HEK293 (cell line): Measurements from ENCODE around the gene TRPM6.

ENCODE experiments used
- CTCF ChIA-PET: fragments of 350-600 bp; formaldehyde crosslinking; extraction: SDS; loops from one replicate; lab custom pipeline; 2021; ENCODE audit warnings: antibody characterized with exemption; lab: Yijun Ruan, JAX
- POLR2A ChIA-PET: fragments of 300-600 bp; formaldehyde crosslinking; extraction: SDS; loops from one replicate; lab custom pipeline; 2020; ENCODE audit warnings: antibody characterized with exemption, inconsistent platforms; lab: Yijun Ruan, JAX
- H3K27ac ChIP-seq: fragments of 200-500 bp; sonication (Bioruptor generic); 2 replicates; pipeline ENCODE4 v1.5.1; 2014; ENCODE audit warnings: low read depth, low read length, control low read depth, inconsistent platforms; ENCODE audit errors: extremely low read depth
- H3K36me3 ChIP-seq, 2 experiments: fragments of 200-500 bp in 1 of 2; sonication (Bioruptor generic) in 1 of 2; 1 replicate in 1 of 2; 2 replicates in 1 of 2; pipeline ENCODE4 v1.5.1; 2014 to 2017; ENCODE audit warnings: inconsistent platforms in 2 of 2, low read length in 2 of 2; ENCODE audit not compliant: control insufficient read depth in 2 of 2, insufficient read depth in 1 of 2
- H3K4me1 ChIP-seq: fragments of 200-500 bp; sonication (Bioruptor generic); 2 replicates; pipeline ENCODE4 v1.5.1; 2014; ENCODE audit warnings: mild to moderate bottlenecking, low read length, inconsistent platforms; ENCODE audit not compliant: control insufficient read depth, insufficient read depth
- H3K4me3 ChIP-seq: 2 replicates; pipeline ENCODE4 v1.5.1; 2011; ENCODE audit warnings: low read depth, mild to moderate bottlenecking, control low read depth, low read length, moderate library complexity
- H3K9me3 ChIP-seq: fragments of 200-500 bp; sonication (Bioruptor generic); 2 replicates; pipeline ENCODE4 v1.5.1; 2014; ENCODE audit warnings: low read depth, low read length, inconsistent platforms; ENCODE audit not compliant: control insufficient read depth, insufficient read depth
- BCL11A ChIP-seq: fragments of 450-650 bp; formaldehyde crosslinking; IDR thresholded peaks from 2 replicates; pipeline ENCODE4 v1.5.1; 2016; ENCODE audit warnings: low read depth, missing biosample characterization, missing genetic modification characterization
- CTCF ChIP-seq: fragments of 450-650 bp; formaldehyde crosslinking; IDR thresholded peaks from 2 replicates; pipeline ENCODE4 v1.5.1; 2016; ENCODE audit warnings: missing biosample characterization, missing genetic modification characterization
- KLF10 ChIP-seq: fragments of 450-650 bp; IDR thresholded peaks from 2 replicates; pipeline ENCODE4 v1.5.1; 2018; ENCODE audit warnings: missing biosample characterization, mild to moderate bottlenecking, missing genetic modification characterization
- KLF16 ChIP-seq: fragments of 450-650 bp; formaldehyde crosslinking; IDR thresholded peaks from 2 replicates; pipeline ENCODE4 v1.5.1; 2017; ENCODE audit warnings: missing biosample characterization, missing genetic modification characterization
- MEIS1 ChIP-seq: sonication (generic); formaldehyde crosslinking; IDR thresholded peaks from 2 replicates; pipeline ENCODE4 v1.8.1; 2022; ENCODE audit warnings: missing genetic modification reagents, mild to moderate bottlenecking, borderline replicate concordance
- OVOL3 ChIP-seq: fragments of 450-650 bp; formaldehyde crosslinking; IDR thresholded peaks from 2 replicates; pipeline ENCODE4 v1.5.1; 2016; ENCODE audit warnings: missing biosample characterization, missing genetic modification characterization
- ZBTB49 ChIP-seq: fragments of 450-650 bp; formaldehyde crosslinking; IDR thresholded peaks from 2 replicates; pipeline ENCODE4 v1.5.1; 2016; ENCODE audit warnings: missing biosample characterization, missing genetic modification characterization, low read depth
- ZNF10 ChIP-seq: fragments of 450-650 bp; formaldehyde crosslinking; IDR thresholded peaks from 2 replicates; pipeline ENCODE4 v1.5.1; 2017; ENCODE audit warnings: missing biosample characterization, missing genetic modification characterization
- ZNF112 ChIP-seq: fragments of 450-650 bp; formaldehyde crosslinking; IDR thresholded peaks from 2 replicates; pipeline ENCODE4 v1.5.0; 2017; ENCODE audit warnings: missing biosample characterization, missing genetic modification characterization
- ZNF266 ChIP-seq: fragments of 450-650 bp; formaldehyde crosslinking; IDR thresholded peaks from 2 replicates; pipeline ENCODE4 v1.5.1; 2016; ENCODE audit warnings: missing biosample characterization, missing genetic modification characterization, low read depth
- ZNF335 ChIP-seq: fragments of 450-650 bp; formaldehyde crosslinking; conservative IDR thresholded peaks from 2 replicates; pipeline ENCODE4 v1.5.1; 2016; ENCODE audit warnings: missing biosample characterization, missing genetic modification characterization
- ZNF48 ChIP-seq: fragments of 450-650 bp; formaldehyde crosslinking; IDR thresholded peaks from 2 replicates; pipeline ENCODE4 v1.5.1; 2016; ENCODE audit warnings: missing biosample characterization, missing genetic modification characterization
- ZNF580 ChIP-seq: fragments of 450-650 bp; formaldehyde crosslinking; IDR thresholded peaks from 2 replicates; pipeline ENCODE4 v1.5.1; 2016; ENCODE audit warnings: missing biosample characterization, missing genetic modification characterization
- ZNF600 ChIP-seq: fragments of 450-650 bp; formaldehyde crosslinking; IDR thresholded peaks from 2 replicates; pipeline ENCODE4 v1.5.1; 2016; ENCODE audit warnings: missing biosample characterization, missing genetic modification characterization
- ZNF645 ChIP-seq: fragments of 450-650 bp; formaldehyde crosslinking; IDR thresholded peaks from 2 replicates; pipeline ENCODE4; 2016; ENCODE audit warnings: missing biosample characterization, missing genetic modification characterization
- ZNF654 ChIP-seq: fragments of 450-650 bp; formaldehyde crosslinking; IDR thresholded peaks from 2 replicates; pipeline ENCODE4 v1.5.1; 2016; ENCODE audit warnings: low read depth, missing biosample characterization, missing genetic modification characterization
- ZNF670 ChIP-seq: fragments of 450-650 bp; formaldehyde crosslinking; IDR thresholded peaks from 2 replicates; pipeline ENCODE4 v1.5.1; 2016; ENCODE audit warnings: missing biosample characterization, missing genetic modification characterization, low read depth
- ZNF76 ChIP-seq: fragments of 450-650 bp; formaldehyde crosslinking; IDR thresholded peaks from 2 replicates; pipeline ENCODE4; 2016; ENCODE audit warnings: low read depth, missing biosample characterization, missing genetic modification characterization, borderline replicate concordance
- ZNF777 ChIP-seq: fragments of 450-650 bp; formaldehyde crosslinking; IDR thresholded peaks from 2 replicates; pipeline ENCODE4 v1.5.1; 2017; ENCODE audit warnings: missing biosample characterization, missing genetic modification characterization, borderline replicate concordance

The TRPM6 gene

GRCh38 chr9:74784506-74784905 lies 103.2 kb downstream of the TRPM6 start (continued):
- TF ChIP-seq ZNF670 (tag by site-specific recombination), result no peak

GRCh38 chr9:74783408-74783807 lies 104.3 kb downstream of the TRPM6 start:
- H3K36me3 ChIP-seq, result no peaks in the 10 kb centered on the region
- no peaks in the 10 kb centered on the region for H3K9me3 ChIP-seq
- H3K4me3 ChIP-seq, result no peak overlapping the region
- no peak overlapping the region for H3K27ac ChIP-seq
- H3K4me1 ChIP-seq, result no peaks in the 10 kb centered on the region
- no peak for TF ChIP-seq MEIS1
- TF ChIP-seq ZNF600, result no peak
- TF ChIP-seq ZNF266 (tag by site-specific recombination), result no peak
- no peak for TF ChIP-seq ZBTB49 (tag by site-specific recombination)
- TF ChIP-seq BCL11A (tag by site-specific recombination), result no peak
- TF ChIP-seq ZNF76 (tag by site-specific recombination), result no peak
- no peak for TF ChIP-seq ZNF580 (tag by site-specific recombination)
- TF ChIP-seq ZNF10 (tag by site-specific recombination), result no peak
- no peak for TF ChIP-seq ZNF645
- TF ChIP-seq KLF16 (tag by site-specific recombination), result no peak
- POLR2A ChIA-PET, result no interaction called here
- CTCF ChIA-PET, result no interaction called here

- CTCF ChIA-PET, result interaction anchor here (0.6 to 8.7 kb wide), 43 partner anchors 9 to 472 kb away, joined by 3 to 207 read pairs (median 3); no protein-coding TSS in a partner anchor
- Histone ChIP-seq H3K4me1 (no peaks in the 10 kb centered on the region), H3K27ac (no peak overlapping the region), H3K9me3 (no peaks in the 10 kb centered on the region), H3K36me3 (no peaks in the 10 kb centered on the region), H3K4me3 (no peak overlapping the region)
- POLR2A ChIA-PET, result interaction anchor here (0.7 kb wide), 1 partner anchor 251 kb away, joined by 3 read pairs; the partner anchor contains the start of gene CARNMT1
- no peak for TF ChIP-seq KLF10 (tag by site-specific recombination)
- TF ChIP-seq ZNF48 (tag by site-specific recombination), result no peak
- TF ChIP-seq ZNF335 (tag by site-specific recombination), result no peak
- no peak for TF ChIP-seq OVOL3 (tag by site-specific recombination)
- no peak for TF ChIP-seq ZNF777 (tag by site-specific recombination)
- TF ChIP-seq CTCF, result 0 out of 2 replicates have a peak, but pooled peaks have one; percentile 19
- TF ChIP-seq ZNF654 (tag by site-specific recombination), result peak; percentile 69
- no peak for TF ChIP-seq ZNF112 (tag by site-specific recombination)
Measured at GRCh38 chr9:74777136-74777879, 110.4 kb downstream of the TRPM6 start.
